Measurements from ENCODE around the gene DLEC1. TPM values are rescaled to one million over a fixed set of nuclear protein-coding genes. Genes with fewer than 3 reads are reported as not detected.

DLEC1 gene
- total and polyA plus RNA-seq, 9 of the 15 experiments (the other 6 are each of a cell fraction or from before 2014, with no cell fraction given): 0.07 to 0.08 TPM; not detected in 7

DNA sequence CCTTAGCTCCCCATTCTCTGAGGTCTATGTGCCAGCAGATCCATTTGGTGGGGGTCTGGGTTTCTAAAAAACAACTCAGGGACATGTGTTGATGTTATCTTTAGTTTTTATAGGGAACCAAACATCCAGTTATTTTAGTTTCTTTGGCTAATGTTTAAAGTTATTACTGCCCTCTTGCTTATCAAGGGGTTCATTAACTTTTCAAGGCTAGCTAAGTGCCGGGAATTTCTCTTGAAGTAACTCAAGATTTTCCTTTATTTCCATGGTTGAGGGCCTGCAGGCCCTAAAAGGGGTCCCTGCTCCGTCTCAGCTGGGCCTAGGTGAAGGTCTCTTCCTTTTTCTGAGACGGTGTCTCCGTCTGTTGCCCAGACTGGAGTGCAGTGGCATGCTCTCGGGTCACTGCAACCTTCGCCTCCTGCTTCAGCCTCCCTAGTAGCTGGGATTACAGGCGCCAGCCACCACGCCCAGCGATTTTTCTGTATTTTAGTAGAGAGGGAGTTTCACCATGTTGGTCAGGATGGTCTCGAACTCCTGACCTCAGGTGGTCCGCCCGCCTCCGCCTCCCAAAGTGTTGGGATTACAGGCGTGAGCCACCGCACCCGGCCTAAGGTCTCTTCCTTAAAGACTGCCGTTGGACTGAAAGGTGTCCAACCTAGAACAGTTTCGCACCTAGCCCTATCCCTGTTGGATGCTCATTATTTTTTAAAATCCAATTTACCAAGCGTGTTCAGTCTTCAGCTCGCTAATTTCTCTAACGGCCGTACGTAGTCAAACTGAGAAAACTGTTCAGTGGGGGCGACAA, 125.0 kb downstream of the DLEC1 start (continued):
- TF ChIP-seq, protein P1, sequence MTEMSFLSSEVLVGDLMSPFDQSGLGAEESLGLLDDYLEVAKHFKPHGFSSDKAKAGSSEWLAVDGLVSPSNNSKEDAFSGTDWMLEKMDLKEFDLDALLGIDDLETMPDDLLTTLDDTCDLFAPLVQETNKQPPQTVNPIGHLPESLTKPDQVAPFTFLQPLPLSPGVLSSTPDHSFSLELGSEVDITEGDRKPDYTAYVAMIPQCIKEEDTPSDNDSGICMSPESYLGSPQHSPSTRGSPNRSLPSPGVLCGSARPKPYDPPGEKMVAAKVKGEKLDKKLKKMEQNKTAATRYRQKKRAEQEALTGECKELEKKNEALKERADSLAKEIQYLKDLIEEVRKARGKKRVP (CRISPR knock-in tag; IDR thresholded peaks at IDR 0.05): no peak
- TF ChIP-seq EP300 (IDR thresholded peaks at IDR 0.05; ENCODE audit: low read length): no peak
- no peak for TF ChIP-seq BRD4 (IDR thresholded peaks at IDR 0.05)
- TF ChIP-seq, protein P2, sequence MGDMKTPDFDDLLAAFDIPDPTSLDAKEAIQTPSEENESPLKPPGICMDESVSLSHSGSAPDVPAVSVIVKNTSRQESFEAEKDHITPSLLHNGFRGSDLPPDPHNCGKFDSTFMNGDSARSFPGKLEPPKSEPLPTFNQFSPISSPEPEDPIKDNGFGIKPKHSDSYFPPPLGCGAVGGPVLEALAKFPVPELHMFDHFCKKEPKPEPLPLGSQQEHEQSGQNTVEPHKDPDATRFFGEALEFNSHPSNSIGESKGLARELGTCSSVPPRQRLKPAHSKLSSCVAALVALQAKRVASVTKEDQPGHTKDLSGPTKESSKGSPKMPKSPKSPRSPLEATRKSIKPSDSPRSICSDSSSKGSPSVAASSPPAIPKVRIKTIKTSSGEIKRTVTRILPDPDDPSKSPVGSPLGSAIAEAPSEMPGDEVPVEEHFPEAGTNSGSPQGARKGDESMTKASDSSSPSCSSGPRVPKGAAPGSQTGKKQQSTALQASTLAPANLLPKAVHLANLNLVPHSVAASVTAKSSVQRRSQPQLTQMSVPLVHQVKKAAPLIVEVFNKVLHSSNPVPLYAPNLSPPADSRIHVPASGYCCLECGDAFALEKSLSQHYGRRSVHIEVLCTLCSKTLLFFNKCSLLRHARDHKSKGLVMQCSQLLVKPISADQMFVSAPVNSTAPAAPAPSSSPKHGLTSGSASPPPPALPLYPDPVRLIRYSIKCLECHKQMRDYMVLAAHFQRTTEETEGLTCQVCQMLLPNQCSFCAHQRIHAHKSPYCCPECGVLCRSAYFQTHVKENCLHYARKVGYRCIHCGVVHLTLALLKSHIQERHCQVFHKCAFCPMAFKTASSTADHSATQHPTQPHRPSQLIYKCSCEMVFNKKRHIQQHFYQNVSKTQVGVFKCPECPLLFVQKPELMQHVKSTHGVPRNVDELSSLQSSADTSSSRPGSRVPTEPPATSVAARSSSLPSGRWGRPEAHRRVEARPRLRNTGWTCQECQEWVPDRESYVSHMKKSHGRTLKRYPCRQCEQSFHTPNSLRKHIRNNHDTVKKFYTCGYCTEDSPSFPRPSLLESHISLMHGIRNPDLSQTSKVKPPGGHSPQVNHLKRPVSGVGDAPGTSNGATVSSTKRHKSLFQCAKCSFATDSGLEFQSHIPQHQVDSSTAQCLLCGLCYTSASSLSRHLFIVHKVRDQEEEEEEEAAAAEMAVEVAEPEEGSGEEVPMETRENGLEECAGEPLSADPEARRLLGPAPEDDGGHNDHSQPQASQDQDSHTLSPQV (IDR thresholded peaks at IDR 0.05): peak; percentile 38; the same call in 1 of the 2 replicates
- TF ChIP-seq, protein P3, sequence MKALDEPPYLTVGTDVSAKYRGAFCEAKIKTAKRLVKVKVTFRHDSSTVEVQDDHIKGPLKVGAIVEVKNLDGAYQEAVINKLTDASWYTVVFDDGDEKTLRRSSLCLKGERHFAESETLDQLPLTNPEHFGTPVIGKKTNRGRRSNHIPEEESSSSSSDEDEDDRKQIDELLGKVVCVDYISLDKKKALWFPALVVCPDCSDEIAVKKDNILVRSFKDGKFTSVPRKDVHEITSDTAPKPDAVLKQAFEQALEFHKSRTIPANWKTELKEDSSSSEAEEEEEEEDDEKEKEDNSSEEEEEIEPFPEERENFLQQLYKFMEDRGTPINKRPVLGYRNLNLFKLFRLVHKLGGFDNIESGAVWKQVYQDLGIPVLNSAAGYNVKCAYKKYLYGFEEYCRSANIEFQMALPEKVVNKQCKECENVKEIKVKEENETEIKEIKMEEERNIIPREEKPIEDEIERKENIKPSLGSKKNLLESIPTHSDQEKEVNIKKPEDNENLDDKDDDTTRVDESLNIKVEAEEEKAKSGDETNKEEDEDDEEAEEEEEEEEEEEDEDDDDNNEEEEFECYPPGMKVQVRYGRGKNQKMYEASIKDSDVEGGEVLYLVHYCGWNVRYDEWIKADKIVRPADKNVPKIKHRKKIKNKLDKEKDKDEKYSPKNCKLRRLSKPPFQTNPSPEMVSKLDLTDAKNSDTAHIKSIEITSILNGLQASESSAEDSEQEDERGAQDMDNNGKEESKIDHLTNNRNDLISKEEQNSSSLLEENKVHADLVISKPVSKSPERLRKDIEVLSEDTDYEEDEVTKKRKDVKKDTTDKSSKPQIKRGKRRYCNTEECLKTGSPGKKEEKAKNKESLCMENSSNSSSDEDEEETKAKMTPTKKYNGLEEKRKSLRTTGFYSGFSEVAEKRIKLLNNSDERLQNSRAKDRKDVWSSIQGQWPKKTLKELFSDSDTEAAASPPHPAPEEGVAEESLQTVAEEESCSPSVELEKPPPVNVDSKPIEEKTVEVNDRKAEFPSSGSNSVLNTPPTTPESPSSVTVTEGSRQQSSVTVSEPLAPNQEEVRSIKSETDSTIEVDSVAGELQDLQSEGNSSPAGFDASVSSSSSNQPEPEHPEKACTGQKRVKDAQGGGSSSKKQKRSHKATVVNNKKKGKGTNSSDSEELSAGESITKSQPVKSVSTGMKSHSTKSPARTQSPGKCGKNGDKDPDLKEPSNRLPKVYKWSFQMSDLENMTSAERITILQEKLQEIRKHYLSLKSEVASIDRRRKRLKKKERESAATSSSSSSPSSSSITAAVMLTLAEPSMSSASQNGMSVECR (CRISPR knock-in tag; IDR thresholded peaks at IDR 0.05): 0 out of 2 replicates have a peak, but pooled peaks have one; percentile 40
- TF ChIP-seq FOXK1 (CRISPR knock-in tag; IDR thresholded peaks at IDR 0.05; ENCODE audit: borderline replicate concordance): 0 out of 2 replicates have a peak, but pooled peaks have one; percentile 75
- TF ChIP-seq, protein P4, sequence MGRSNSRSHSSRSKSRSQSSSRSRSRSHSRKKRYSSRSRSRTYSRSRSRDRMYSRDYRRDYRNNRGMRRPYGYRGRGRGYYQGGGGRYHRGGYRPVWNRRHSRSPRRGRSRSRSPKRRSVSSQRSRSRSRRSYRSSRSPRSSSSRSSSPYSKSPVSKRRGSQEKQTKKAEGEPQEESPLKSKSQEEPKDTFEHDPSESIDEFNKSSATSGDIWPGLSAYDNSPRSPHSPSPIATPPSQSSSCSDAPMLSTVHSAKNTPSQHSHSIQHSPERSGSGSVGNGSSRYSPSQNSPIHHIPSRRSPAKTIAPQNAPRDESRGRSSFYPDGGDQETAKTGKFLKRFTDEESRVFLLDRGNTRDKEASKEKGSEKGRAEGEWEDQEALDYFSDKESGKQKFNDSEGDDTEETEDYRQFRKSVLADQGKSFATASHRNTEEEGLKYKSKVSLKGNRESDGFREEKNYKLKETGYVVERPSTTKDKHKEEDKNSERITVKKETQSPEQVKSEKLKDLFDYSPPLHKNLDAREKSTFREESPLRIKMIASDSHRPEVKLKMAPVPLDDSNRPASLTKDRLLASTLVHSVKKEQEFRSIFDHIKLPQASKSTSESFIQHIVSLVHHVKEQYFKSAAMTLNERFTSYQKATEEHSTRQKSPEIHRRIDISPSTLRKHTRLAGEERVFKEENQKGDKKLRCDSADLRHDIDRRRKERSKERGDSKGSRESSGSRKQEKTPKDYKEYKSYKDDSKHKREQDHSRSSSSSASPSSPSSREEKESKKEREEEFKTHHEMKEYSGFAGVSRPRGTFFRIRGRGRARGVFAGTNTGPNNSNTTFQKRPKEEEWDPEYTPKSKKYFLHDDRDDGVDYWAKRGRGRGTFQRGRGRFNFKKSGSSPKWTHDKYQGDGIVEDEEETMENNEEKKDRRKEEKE (IDR thresholded peaks at IDR 0.05; ENCODE audit: borderline replicate concordance in 1 of 2, control insufficient read depth in 1 of 2, low read depth in 2 of 2, low read length in 1 of 2): no peak
- TF ChIP-seq, protein P5, sequence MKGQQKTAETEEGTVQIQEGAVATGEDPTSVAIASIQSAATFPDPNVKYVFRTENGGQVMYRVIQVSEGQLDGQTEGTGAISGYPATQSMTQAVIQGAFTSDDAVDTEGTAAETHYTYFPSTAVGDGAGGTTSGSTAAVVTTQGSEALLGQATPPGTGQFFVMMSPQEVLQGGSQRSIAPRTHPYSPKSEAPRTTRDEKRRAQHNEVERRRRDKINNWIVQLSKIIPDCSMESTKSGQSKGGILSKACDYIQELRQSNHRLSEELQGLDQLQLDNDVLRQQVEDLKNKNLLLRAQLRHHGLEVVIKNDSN (CRISPR knock-in tag; IDR thresholded peaks at IDR 0.05): 0 out of 2 replicates have a peak, but pooled peaks have one; percentile 10
- TF ChIP-seq TGIF2 (CRISPR knock-in tag; IDR thresholded peaks at IDR 0.05): no peak
- TF ChIP-seq TBL1XR1 (IDR thresholded peaks at IDR 0.05; ENCODE audit: low read length in 2 of 2): 0 out of 4 replicates have a peak, but pooled peaks of 1 of the 2 experiments have one; percentile 36
